Fibroblast of villous mesenchyme (primary cell): ENCODE data around the gene ACYP2. TPM values are rescaled to one million over a fixed set of nuclear protein-coding genes. Genes with fewer than 3 reads are reported as not detected.

Experiments
- DNase-seq: peaks from one replicate; pipeline ENCODE4 v3.0.0-alpha.2; 2010; ENCODE audit warnings: low read depth
- H3K4me3 ChIP-seq: 2 replicates; pipeline ENCODE4 v1.5.1; 2011; ENCODE audit warnings: low read depth, mild to moderate bottlenecking, low read length
- total RNA-seq: library from RNA; depleted of rRNA; stranded (reverse); fragments of >200 nt; gene quantifications from 2 replicates; pipeline ENCODE4 v1.2.3, GENCODE V29; 2012
- TF ChIP-seq, protein P1 (sequence below): IDR thresholded peaks from 2 replicates; pipeline ENCODE4 v1.5.1; 2012; ENCODE audit warnings: low read depth, mild to moderate bottlenecking, low read length; ENCODE audit not compliant: insufficient read depth

The ACYP2 gene
- total RNA-seq, 1 donor: 16.0 TPM

GRCh38 chr2:54295911-54296310, 180.5 kb downstream of the ACYP2 start:
- DNase-seq: no peak
- TF ChIP-seq, protein P1, sequence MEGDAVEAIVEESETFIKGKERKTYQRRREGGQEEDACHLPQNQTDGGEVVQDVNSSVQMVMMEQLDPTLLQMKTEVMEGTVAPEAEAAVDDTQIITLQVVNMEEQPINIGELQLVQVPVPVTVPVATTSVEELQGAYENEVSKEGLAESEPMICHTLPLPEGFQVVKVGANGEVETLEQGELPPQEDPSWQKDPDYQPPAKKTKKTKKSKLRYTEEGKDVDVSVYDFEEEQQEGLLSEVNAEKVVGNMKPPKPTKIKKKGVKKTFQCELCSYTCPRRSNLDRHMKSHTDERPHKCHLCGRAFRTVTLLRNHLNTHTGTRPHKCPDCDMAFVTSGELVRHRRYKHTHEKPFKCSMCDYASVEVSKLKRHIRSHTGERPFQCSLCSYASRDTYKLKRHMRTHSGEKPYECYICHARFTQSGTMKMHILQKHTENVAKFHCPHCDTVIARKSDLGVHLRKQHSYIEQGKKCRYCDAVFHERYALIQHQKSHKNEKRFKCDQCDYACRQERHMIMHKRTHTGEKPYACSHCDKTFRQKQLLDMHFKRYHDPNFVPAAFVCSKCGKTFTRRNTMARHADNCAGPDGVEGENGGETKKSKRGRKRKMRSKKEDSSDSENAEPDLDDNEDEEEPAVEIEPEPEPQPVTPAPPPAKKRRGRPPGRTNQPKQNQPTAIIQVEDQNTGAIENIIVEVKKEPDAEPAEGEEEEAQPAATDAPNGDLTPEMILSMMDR: no peak
- no peak overlapping the region for H3K4me3 ChIP-seq

GRCh38 chr2:54298514-54298913, 183.1 kb downstream of the ACYP2 start:
- TF ChIP-seq, protein P1: no peak
- H3K4me3 ChIP-seq: no peak overlapping the region
- DNase-seq: peak; percentile 1

DNA sequence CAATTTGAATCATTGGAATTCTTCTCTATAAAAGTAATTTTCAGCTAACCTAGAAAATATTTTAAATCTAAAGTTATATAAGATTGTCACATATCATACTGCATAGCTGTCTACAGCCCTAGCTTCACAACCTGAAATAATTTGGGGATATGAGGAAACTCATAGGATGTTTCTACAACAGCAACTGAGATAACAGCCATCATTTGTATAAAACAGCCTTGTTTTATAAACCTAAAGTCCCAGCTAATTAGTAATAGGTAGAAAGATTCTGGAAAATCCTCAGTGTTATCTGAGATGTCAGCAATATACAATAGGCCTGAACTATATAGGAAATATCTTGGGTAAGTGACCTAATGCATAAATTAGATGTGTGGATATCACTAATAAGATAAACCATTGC, 188.2 kb downstream of the ACYP2 start:
- no peak overlapping the region for H3K4me3 ChIP-seq
- no peak for DNase-seq
- TF ChIP-seq, protein P1: no peak

- TF ChIP-seq, protein P1: no peak
- DNase-seq: no peak
Observed at GRCh38 chr2:54306556-54306955, 191.1 kb downstream of the ACYP2 start.

GRCh38 chr2:54308186-54308585, 192.8 kb downstream of the ACYP2 start:
- H3K4me3 ChIP-seq: no peak overlapping the region
- TF ChIP-seq, protein P1: no peak
- no peak for DNase-seq

More at GRCh38 chr2:54306556-54306955, 191.1 kb downstream of the ACYP2 start:
- no peak overlapping the region for H3K4me3 ChIP-seq

- TF ChIP-seq, protein P1: no peak
- no peak overlapping the region for H3K4me3 ChIP-seq
- DNase-seq: no peak
Observed at GRCh38 chr2:54308782-54309181, 193.4 kb downstream of the ACYP2 start.

DNA sequence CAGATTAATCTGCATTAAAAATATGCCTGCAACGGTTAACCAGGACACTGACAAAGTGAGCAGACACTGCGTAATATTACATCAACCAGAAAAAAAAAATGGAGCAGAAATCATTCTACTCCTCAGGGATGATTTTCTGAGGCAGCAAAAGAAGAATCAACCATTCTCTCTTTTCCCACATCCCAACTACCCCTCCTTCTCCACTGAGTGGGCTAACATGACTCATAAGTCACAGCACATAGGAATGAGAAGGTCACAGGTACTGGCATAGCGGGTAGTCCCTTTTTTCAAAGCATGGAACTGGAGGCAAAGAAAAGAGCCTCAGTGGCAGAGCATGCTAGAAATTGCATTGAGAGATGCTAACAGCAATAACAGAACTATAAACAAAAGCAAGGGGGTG, 194.9 kb downstream of the ACYP2 start:
- TF ChIP-seq, protein P1: no peak
- DNase-seq: no peak
- H3K4me3 ChIP-seq: no peak overlapping the region
